B cell (primary cell): Measurements from ENCODE around the gene AKT2. TPM values are rescaled to one million over a fixed set of nuclear protein-coding genes. Genes with fewer than 3 reads are reported as not detected.

Experiments
- ATAC-seq: fragments of 200-7000 bp; cut with Tn5 transposase; one replicate; pipeline ENCODE4 v1.10.0; 2021; ENCODE audit warnings: low read depth, mild to moderate bottlenecking, moderate number of reproducible peaks, moderate library complexity
- CTCF ChIA-PET: fragments of 350-600 bp; sonication (Branson Sonifier 250); formaldehyde crosslinking; loops from one replicate; lab custom pipeline; 2021; ENCODE audit warnings: antibody characterized with exemption, inconsistent platforms; lab: Charles Lee
- POLR2A ChIA-PET: fragments of 350-600 bp; sonication (Branson Sonifier 250); formaldehyde crosslinking; loops from one replicate; lab custom pipeline; 2021; ENCODE audit warnings: antibody characterized with exemption; lab: Charles Lee
- DNase-seq: peaks from one replicate; pipeline ENCODE4 v3.0.0; 2013
- H2AFZ ChIP-seq: 2 replicates; pipeline ENCODE4 v1.6.1; 2012; ENCODE audit warnings: mild to moderate bottlenecking, low read depth, low read length; ENCODE audit not compliant: insufficient read depth, poor library complexity, severe bottlenecking
- H3K27ac ChIP-seq, 2 donors: 1 replicate in 1 of 2; 2 replicates in 1 of 2; pipeline ENCODE4 v1.5.1; 2012 to 2013; ENCODE audit warnings: low read length in 2 of 2, mild to moderate bottlenecking in 2 of 2, moderate library complexity in 1 of 2
- H3K27me3 ChIP-seq, 4 experiments: fragments of 200-600 bp in 1 of 4; sonication (generic) in 1 of 4; replicated peaks in 1 of 4; 1 replicate in 2 of 4; 2 replicates in 2 of 4; pipeline versions ENCODE4 v1.6.1 to v1.7.0; 2013 to 2016; ENCODE audit warnings: low read length in 3 of 4, mild to moderate bottlenecking in 2 of 4, mixed read lengths in 1 of 4, moderate library complexity in 1 of 4; ENCODE audit not compliant: insufficient read depth in 4 of 4, control insufficient read depth in 3 of 4; ENCODE audit errors: control extremely low read depth in 1 of 4
- H3K36me3 ChIP-seq, 2 experiments: replicated peaks in 1 of 2; 1 replicate in 1 of 2; 2 replicates in 1 of 2; pipeline versions ENCODE4 v1.6.1 to v1.7.1; 2013; ENCODE audit warnings: low read length in 1 of 2; ENCODE audit not compliant: insufficient read depth in 2 of 2, control insufficient read depth in 1 of 2; ENCODE audit errors: control extremely low read depth in 1 of 2, extremely low read depth in 1 of 2
- H3K4me1 ChIP-seq, 2 donors: fragments of 200-600 bp in 1 of 2; sonication (generic) in 1 of 2; 1 replicate in 1 of 2; 2 replicates in 1 of 2; pipeline versions ENCODE4 v1.5.1 to v1.6.1; 2013 to 2017; ENCODE audit warnings: low read length in 2 of 2; ENCODE audit not compliant: control insufficient read depth in 2 of 2, insufficient read depth in 2 of 2
- H3K4me2 ChIP-seq: replicated peaks from 2 replicates; pipeline ENCODE3; 2012; ENCODE audit warnings: mild to moderate bottlenecking, low read depth, low read length; ENCODE audit not compliant: poor library complexity, severe bottlenecking
- H3K4me3 ChIP-seq, 5 experiments: fragments of 200-600 bp in 1 of 5; sonication (generic) in 1 of 5; 1 replicate in 3 of 5; 2 replicates in 2 of 5; pipeline versions ENCODE4 v1.5.1 to v1.7.0; 2011 to 2016; ENCODE audit warnings: low read length in 4 of 5, mild to moderate bottlenecking in 4 of 5, low read depth in 2 of 5, control low read depth in 1 of 5, moderate library complexity in 1 of 5; ENCODE audit not compliant: insufficient read depth in 1 of 5; ENCODE audit errors: control extremely low read depth in 1 of 5, extremely low read depth in 1 of 5
- H3K79me2 ChIP-seq: fragments of 200-600 bp; sonication (generic); one replicate; pipeline ENCODE4 v1.6.0; 2016; ENCODE audit warnings: low read length; ENCODE audit not compliant: control insufficient read depth, insufficient read depth
- H3K9ac ChIP-seq: fragments of 200-600 bp; sonication (generic); 2 replicates; pipeline ENCODE4 v1.6.1; 2017; ENCODE audit warnings: mild to moderate bottlenecking, low read length, moderate library complexity
- H3K9me3 ChIP-seq, 3 donors: one replicate each; pipeline versions ENCODE4 v1.6.1 to v1.7.1; 2013; ENCODE audit warnings: low read length in 2 of 3; ENCODE audit not compliant: control insufficient read depth in 2 of 3, insufficient read depth in 1 of 3; ENCODE audit errors: control extremely low read depth in 1 of 3
- H4K20me1 ChIP-seq: 2 replicates; pipeline ENCODE4 v1.6.0; 2012; ENCODE audit warnings: mild to moderate bottlenecking, low read length; ENCODE audit not compliant: insufficient read depth, control insufficient read depth, poor library complexity, severe bottlenecking
- H3K27ac Mint-ChIP-seq: one replicate; pipeline ENCODE4 v1.8.0; 2021; ENCODE audit warnings: mixed read lengths
- H3K27me3 Mint-ChIP-seq: one replicate; pipeline ENCODE4 v1.8.0; 2021; ENCODE audit warnings: mixed read lengths
- H3K4me1 Mint-ChIP-seq: one replicate; pipeline ENCODE4 v1.8.0; 2021; ENCODE audit warnings: mixed read lengths
- H3K4me3 Mint-ChIP-seq: one replicate; pipeline ENCODE4 v1.8.0; 2021; ENCODE audit warnings: mixed read lengths
- H3K9me3 Mint-ChIP-seq: one replicate; pipeline ENCODE4 v1.8.0; 2022; ENCODE audit warnings: mixed read lengths; ENCODE audit not compliant: insufficient read depth
- CTCF ChIP-seq: fragments of 200-600 bp; IDR thresholded peaks from one replicate; pipeline ENCODE4 v1.8.0; 2022; ENCODE audit warnings: antibody characterized with exemption, mild to moderate bottlenecking
- EZH2 ChIP-seq: IDR thresholded peaks from 2 replicates; pipeline ENCODE4 v1.6.1; 2012; ENCODE audit warnings: borderline replicate concordance, low read depth, mild to moderate bottlenecking, moderate library complexity, low read length; ENCODE audit not compliant: insufficient read depth, poor library complexity, severe bottlenecking
- WGBS: methylation state at CpG from one replicate; pipeline ENCODE4 v1.1.5; 2013; ENCODE audit warnings: missing lambda C conversion rate; ENCODE audit not compliant: insufficient coverage; 5-methylcytosine and 5-hydroxymethylcytosine counted together
- intact Hi-C: fragments of 100-400 bp; cut with micrococcal nuclease; formaldehyde crosslinking; loops from one replicate; pipeline ENCODE4 v1.10.0; 2022
- polyA plus RNA-seq: library from polyadenylated mRNA; depleted of rRNA; stranded (reverse); fragments of >200 nt; gene quantifications from 2 replicates; pipeline ENCODE4 v1.2.3, GENCODE V29; 2012
- total RNA-seq, 2 donors: library from RNA; stranded (reverse); fragments of 120-200 nt in 1 of 2; gene quantifications; 1 replicate in 1 of 2; 2 replicates in 1 of 2; pipeline versions ENCODE4 v1.2.3 to v1.2.4, GENCODE V29; 2013 to 2022

Gene AKT2
- total and polyA plus RNA-seq, 2 donors (not counting 1 experiment from before 2014, with no cell fraction given): 195 to 243 TPM

GRCh38 chr19:40271706-40272105 is 13.4 kb downstream of the AKT2 start:
- H3K27ac ChIP-seq: no peak overlapping the region
- peaks cover 0 to 4% (median 0%) of the 10 kb centered on the region in 3 donors for H3K9me3 ChIP-seq
- DNase-seq (no peak), ATAC-seq (no peak)
- ChIA-PET POLR2A (interaction anchor here (0.7 kb wide), 1 partner anchor 753 kb away, joined by 5 read pairs; no protein-coding TSS in a partner anchor), CTCF (no interaction called here)
- intact Hi-C loops: no loop called here
- no peak overlapping the region for H3K4me3 ChIP-seq
- H3K4me1 ChIP-seq: peaks cover 19 to 26% of the 10 kb centered on the region in 2 donors
- H3K27ac Mint-ChIP-seq: no peak overlapping the region
- whole genome bisulfite sequencing: 73% methylated on average over 3 of the region's 4 CpGs
- no peak overlapping the region for H3K9ac ChIP-seq
- H3K36me3 ChIP-seq: peaks cover 0 to 15% of the 10 kb centered on the region in 2 experiments
- H2AFZ ChIP-seq: no peak overlapping the region
- H3K27me3 ChIP-seq: no peaks in the 10 kb centered on the region
- TF ChIP-seq EZH2 (no peak), CTCF (no peak)
- peaks cover 88% of the 10 kb centered on the region for H4K20me1 ChIP-seq
- H3K4me2 ChIP-seq: no peak overlapping the region
- no peaks in the 10 kb centered on the region for H3K27me3 Mint-ChIP-seq
- H3K9me3 Mint-ChIP-seq: no peaks in the 10 kb centered on the region
- peaks cover 98% of the 10 kb centered on the region for H3K79me2 ChIP-seq
- H3K4me3 Mint-ChIP-seq: no peak overlapping the region
- H3K4me1 Mint-ChIP-seq: peaks cover 63% of the 10 kb centered on the region

DNA sequence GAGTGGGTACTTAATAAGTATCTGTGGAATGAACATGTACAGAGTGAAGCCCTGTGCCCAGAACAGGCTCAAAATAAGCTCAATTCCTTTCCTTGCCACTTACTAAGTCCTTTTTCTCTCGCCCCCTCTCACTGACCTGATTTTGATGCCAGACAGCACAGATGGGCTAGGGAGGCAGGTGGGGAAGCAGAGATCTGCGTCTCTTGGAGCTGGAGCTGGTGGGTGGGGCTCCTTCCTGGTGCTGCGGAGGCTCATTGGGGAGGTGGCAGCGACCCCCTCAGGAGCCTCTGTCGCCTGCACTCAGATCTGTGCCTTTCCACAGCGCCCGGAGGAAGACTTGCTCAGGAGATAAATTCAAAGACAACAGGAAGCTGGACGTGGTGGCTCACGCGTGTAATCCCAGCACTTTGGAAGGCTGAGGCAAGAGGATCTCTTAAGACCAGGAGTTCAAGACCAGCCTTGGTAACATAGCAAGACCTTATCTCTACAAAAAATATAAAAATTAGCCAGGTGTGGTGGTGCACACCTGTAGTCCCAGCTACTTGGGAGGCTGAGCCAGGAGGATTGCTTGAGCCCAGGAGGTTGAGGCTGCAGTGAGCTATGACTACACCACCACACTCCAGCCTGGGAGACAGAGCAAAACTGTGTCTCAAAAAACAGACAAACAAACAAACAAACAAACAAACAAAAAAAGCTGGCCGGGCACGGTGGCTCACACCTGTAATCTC is 14.6 kb downstream of the AKT2 start:
- H4K20me1 ChIP-seq: peaks cover 97% of the 10 kb centered on the region
- no peaks in the 10 kb centered on the region for H3K27me3 ChIP-seq
- DNase-seq (no peak), ATAC-seq (no peak)
- H2AFZ ChIP-seq: no peak overlapping the region
- peaks cover 19 to 26% of the 10 kb centered on the region in 2 donors for H3K4me1 ChIP-seq
- 94% methylated on average over 8 of the region's 12 CpGs for WGBS
- Mint-ChIP-seq H3K9me3 (no peaks in the 10 kb centered on the region), H3K4me3 (no peak overlapping the region), H3K27ac (no peak overlapping the region), H3K27me3 (no peaks in the 10 kb centered on the region), H3K4me1 (peaks cover 61% of the 10 kb centered on the region)
- no peak overlapping the region for H3K4me3 ChIP-seq
- no peak for TF ChIP-seq CTCF
- TF ChIP-seq EZH2: no peak
- H3K36me3 ChIP-seq: peaks cover 0 to 15% of the 10 kb centered on the region in 2 experiments
- intact Hi-C loops: no loop called here
- H3K9me3 ChIP-seq: peaks cover 0 to 4% (median 0%) of the 10 kb centered on the region in 3 donors
- H3K79me2 ChIP-seq: peaks cover 99% of the 10 kb centered on the region
- ChIA-PET CTCF (no interaction called here), POLR2A (no interaction called here)
- no peak overlapping the region for H3K4me2 ChIP-seq
- H3K27ac ChIP-seq: no peak overlapping the region
- H3K9ac ChIP-seq: no peak overlapping the region
